ENCODE measurements around the gene PTPRK. TPM values are rescaled to one million over a fixed set of nuclear protein-coding genes. Genes with fewer than 3 reads are reported as not detected.

The PTPRK gene
- total RNA-seq, 4 donors from 2014 or later = 40.1 to 82.0 (median 57.6) TPM

GRCh38 chr6:128504003-128504654, 16.3 kb downstream of the PTPRK start:
- Histone ChIP-seq H3K27me3 (no peaks in the 10 kb centered on the region), H3K4me3 (no peak overlapping the region), H3K36me3 (no peaks in the 10 kb centered on the region), H3K27ac (no peak overlapping the region), H3K4me1 (peaks cover 8% of the 10 kb centered on the region), H3K9me3 (no peaks in the 10 kb centered on the region)
- WGBS = 48% methylated on average over 3 of the region's 3 CpGs
- no peak for DNase-seq (ENCODE audit: low spot score in 2 of 2)
- no peak for TF ChIP-seq POLR2A (IDR thresholded peaks at IDR 0.05)
- no peak for TF ChIP-seq EP300 (IDR thresholded peaks at IDR 0.05)
- no peak for TF ChIP-seq CTCF (IDR thresholded peaks at IDR 0.05)
- TF ChIP-seq POLR2AphosphoS5 (IDR thresholded peaks at IDR 0.05) = no peak

- Histone ChIP-seq H3K27ac (no peak overlapping the region), H3K9me3 (no peaks in the 10 kb centered on the region), H3K4me1 (no peaks in the 10 kb centered on the region), H3K27me3 (no peaks in the 10 kb centered on the region), H3K4me3 (no peak overlapping the region), H3K36me3 (no peaks in the 10 kb centered on the region)
- DNase-seq (ENCODE audit: low spot score in 2 of 2) = no peak
- TF ChIP-seq EP300 (IDR thresholded peaks at IDR 0.05) = no peak
- no peak for TF ChIP-seq POLR2AphosphoS5 (IDR thresholded peaks at IDR 0.05)
- no peak for TF ChIP-seq POLR2A (IDR thresholded peaks at IDR 0.05)
- TF ChIP-seq CTCF (IDR thresholded peaks at IDR 0.05) = no peak
- 79% methylated on average over 7 of the region's 7 CpGs for WGBS
Measured at GRCh38 chr6:128500749-128501600, 19.4 kb downstream of the PTPRK start.

GRCh38 chr6:128500014-128500413, 20.4 kb downstream of the PTPRK start:
- Histone ChIP-seq H3K36me3 (no peaks in the 10 kb centered on the region), H3K27me3 (no peaks in the 10 kb centered on the region), H3K27ac (no peak overlapping the region), H3K4me3 (no peak overlapping the region), H3K4me1 (no peaks in the 10 kb centered on the region), H3K9me3 (no peaks in the 10 kb centered on the region)
- TF ChIP-seq CTCF (IDR thresholded peaks at IDR 0.05) (no peak), EP300 (IDR thresholded peaks at IDR 0.05) (no peak), POLR2AphosphoS5 (IDR thresholded peaks at IDR 0.05) (no peak), POLR2A (IDR thresholded peaks at IDR 0.05) (no peak)
- no peak for DNase-seq (ENCODE audit: low spot score in 2 of 2)

GRCh38 chr6:128499079-128499731, 21.2 kb downstream of the PTPRK start:
- Histone ChIP-seq H3K9me3 (no peaks in the 10 kb centered on the region), H3K27ac (no peak overlapping the region), H3K4me3 (no peak overlapping the region), H3K36me3 (no peaks in the 10 kb centered on the region), H3K27me3 (no peaks in the 10 kb centered on the region), H3K4me1 (peaks cover 4% of the 10 kb centered on the region)
- WGBS = 75% methylated on average over 4 of the region's 4 CpGs
- no peak for DNase-seq (ENCODE audit: low spot score in 2 of 2)
- TF ChIP-seq POLR2AphosphoS5 (IDR thresholded peaks at IDR 0.05) = no peak
- TF ChIP-seq EP300 (IDR thresholded peaks at IDR 0.05) = no peak
- TF ChIP-seq POLR2A (IDR thresholded peaks at IDR 0.05) = no peak
- no peak for TF ChIP-seq CTCF (IDR thresholded peaks at IDR 0.05)

GRCh38 chr6:128498234-128498633, 22.2 kb downstream of the PTPRK start:
- 68% methylated on average over 2 of the region's 2 CpGs for WGBS
- DNase-seq (ENCODE audit: low spot score in 2 of 2) = no peak

More at GRCh38 chr6:128498234-128498633, 22.2 kb downstream of the PTPRK start:
- Histone ChIP-seq H3K27ac (no peak overlapping the region), H3K27me3 (no peaks in the 10 kb centered on the region), H3K4me1 (peaks cover 4% of the 10 kb centered on the region), H3K4me3 (no peak overlapping the region), H3K36me3 (no peaks in the 10 kb centered on the region), H3K9me3 (no peaks in the 10 kb centered on the region)
- TF ChIP-seq EP300 (IDR thresholded peaks at IDR 0.05) = no peak
- no peak for TF ChIP-seq POLR2A (IDR thresholded peaks at IDR 0.05)
- no peak for TF ChIP-seq CTCF (IDR thresholded peaks at IDR 0.05)
- no peak for TF ChIP-seq POLR2AphosphoS5 (IDR thresholded peaks at IDR 0.05)

Measured in suprapubic skin (tissue), 4 donors.